T-helper 22 cell (primary cell): ENCODE results near the gene KLHL30.

Experiments used
- DNase-seq: peaks from one replicate; pipeline ENCODE4 v3.0.0-alpha.2; 2020; ENCODE audit warnings: low read depth

The KLHL30 gene

DNA sequence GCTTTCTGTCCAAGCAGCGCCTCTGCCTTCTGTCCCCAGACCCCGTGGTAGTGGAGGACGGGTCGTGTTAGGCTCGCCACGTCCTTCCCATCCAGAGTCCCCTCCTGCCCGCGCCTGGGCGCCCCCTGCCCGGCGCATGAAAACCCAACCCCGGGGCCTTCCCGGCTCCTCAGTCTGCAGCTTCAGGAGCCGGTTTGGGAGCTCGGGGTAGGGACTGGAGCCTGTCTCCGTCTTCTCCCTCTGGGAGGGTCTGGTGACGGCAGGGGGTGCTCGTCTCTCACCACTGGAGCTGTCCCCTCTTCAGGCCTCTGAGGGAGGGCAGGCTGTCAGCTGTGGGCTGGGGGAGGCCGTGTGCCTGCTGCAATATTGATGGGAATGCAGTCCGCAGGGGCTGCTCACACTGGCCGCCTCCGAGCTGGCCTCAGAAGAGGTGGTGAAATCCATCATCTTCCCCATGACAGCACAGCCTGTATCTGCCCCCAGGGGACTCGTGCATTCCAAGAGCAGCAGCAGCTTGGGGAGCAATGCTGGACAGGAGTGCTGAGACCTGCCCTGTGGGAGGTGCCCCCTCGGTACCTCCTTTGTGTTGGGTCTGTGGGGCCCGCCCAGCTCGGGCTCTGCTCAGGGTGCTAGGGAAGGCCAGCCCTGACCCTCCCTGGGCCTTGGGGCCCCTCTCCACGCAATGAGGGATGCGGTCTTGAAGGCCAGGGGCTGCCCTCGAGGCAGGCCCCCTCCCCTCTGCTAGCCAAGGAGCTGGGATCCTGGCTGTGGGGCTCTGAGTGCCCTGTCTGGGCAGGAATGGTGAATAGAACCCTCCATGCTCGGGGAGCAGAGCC, 17.8 kb upstream of the KLHL30 start:
- no peak for DNase-seq

DNA sequence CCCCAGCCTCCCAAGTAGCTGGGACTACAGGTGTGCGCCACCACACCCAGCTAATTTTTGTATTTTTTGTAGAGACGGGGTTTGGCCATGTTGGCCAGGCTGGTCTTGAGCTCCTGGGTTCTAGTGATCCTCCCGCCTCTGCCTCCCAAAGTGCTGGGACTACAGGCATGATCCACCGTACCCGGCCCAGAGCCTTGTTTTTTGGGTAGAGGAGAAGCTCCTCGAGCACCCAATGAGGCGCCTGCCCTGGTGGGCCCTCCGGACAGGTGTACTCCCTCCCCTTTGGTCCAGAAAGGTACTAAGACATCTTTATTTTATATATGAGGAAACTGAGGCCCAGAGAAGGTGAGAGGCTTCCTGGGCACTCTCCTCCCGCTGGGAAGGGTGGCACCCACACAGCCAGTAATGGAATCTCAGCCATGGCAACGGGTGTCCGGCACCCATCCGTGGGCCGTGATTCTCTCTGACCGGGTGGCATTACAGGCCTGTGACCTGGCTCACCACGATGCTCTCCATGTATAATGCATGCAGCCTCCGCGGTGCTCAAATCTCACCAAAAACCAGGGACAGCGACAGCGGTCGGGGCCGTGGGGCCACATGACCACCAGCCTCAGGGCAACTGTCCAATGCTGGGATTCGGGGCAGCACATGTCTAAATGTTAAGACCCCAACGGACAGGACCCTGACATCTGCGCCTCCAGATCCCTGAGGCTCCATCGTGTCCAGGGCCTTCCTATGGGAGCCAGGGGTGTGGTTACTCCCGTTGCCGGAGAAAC, 16.8 kb upstream of the KLHL30 start:
- no peak for DNase-seq

- DNase-seq, result no peak
Observed at GRCh38 chr2:238122287-238123217, 15.9 kb upstream of the KLHL30 start.

DNA sequence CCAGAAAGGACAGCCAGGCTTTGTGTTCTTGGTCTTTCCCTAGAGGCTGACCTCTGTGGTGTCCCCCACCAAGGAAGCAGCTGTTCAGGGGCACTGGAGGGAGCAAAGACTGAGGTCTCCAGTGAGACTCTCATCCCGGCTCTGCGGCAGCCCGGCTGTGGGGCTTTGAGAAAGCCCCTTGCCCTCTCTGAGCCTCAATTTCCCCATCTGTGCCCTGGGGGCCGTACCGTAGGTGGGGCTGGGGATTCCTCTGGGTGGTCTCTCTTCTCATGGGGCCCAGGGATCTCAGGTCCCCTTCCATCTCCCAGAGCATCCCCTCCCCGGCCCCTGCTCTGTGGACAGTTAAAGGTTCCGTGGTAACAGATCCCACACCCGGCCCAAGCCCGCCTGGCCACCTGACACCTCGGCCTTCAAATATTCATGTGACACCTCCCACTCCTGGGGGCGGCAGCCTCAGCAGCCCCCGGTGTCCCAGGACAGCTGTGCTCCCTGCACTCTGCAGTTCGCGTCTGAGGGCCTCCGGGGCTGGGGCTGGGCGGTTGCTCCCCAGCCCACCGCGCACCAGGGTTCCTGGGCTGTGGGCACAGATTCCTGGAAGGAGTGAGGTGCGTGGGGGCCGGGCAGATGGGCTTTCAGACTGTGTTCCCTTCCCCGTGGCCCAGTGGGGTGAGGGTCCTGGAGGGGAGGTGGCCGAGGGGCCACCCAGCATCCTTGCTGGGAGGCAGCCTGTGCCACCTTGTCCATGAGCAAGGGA, 15.1 kb upstream of the KLHL30 start:
- no peak for DNase-seq

DNA sequence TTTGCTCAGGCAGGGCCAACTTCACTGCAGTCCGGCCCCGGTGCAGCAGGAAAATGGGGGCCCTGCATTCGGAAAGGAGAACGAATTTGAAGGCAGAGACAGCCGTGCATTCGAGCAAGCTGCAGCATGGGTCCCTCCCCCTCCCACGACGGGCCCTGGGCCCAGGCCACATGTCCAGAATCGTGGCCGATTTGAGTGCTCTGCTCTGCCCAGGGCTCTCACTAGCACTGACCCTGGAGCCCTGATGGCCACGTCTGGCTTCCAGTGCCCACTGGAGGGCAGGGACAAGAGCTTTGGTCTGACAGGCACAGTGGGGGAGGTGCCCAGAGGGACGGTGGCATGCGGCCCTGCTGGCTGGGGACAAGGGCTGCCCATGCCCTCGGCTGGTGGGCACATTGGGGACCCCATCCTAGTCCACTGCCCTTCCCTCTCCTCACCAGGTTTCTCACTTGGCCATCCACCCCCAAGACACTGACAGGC, 14.4 kb upstream of the KLHL30 start:
- no peak for DNase-seq

GRCh38 chr2:238124488-238125126, 13.9 kb upstream of the KLHL30 start:
- DNase-seq, result no peak

DNA sequence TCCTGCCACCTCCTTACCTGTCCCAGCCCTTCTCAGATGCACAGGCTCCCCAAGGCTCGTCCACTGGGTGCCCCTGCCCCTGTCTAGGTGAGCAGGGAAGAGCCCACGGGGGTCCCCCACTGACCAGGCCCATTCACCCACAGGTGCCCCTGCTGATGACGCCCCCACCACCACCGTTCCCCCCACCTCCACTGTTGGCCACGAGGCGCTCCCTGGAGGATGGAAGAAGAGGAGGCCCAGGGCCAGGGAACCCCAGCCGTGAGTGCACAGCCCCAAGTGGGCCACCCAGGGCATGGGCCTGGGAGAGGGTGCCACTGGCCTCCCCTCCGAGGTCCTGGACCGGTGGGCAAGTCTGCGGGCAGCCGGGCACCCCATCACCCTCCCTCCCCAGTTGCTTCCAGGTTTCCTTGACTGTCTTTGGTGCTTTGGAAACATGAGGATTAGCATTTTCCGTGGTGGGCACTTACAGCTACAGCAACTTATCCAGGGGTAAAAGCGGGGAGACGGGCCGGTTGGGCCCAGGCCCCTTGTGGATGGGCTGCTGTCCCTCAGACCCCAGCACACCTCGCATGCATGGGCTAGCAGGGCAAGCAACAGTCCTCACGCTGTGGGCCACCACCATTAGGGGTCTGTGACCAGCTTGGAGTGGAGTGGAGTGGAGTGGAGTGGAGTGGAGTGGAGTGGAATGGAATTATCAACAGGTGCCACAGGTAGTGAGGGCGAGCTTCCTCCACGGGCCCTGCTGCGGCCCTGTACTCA, 13.2 kb upstream of the KLHL30 start:
- DNase-seq, result no peak

DNA sequence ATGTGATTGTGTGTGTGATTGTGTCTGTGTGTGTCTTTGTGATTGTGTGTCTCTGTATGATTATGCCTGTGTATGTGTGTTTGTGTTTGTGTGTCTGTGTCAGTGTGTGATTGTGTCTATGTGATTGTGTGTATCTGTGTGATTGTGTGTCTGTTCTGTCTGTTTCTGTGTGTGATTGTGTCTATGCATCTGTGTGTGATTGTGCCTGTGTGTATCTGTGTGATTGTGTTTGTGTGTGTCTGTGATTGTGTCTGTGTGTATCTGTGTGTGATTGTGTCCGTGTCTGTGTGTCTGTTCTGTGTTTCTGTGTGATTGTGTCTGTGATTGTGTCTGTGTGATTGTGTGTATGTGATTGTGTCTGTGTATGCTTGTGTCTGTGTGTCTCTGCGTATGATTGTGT, 12.1 kb upstream of the KLHL30 start:
- no peak for DNase-seq

- DNase-seq, result no peak
Observed at GRCh38 chr2:238126775-238127164, 11.7 kb upstream of the KLHL30 start.

- DNase-seq, result no peak
Observed at GRCh38 chr2:238127165-238128060, 11.1 kb upstream of the KLHL30 start.

- no peak for DNase-seq
Observed at GRCh38 chr2:238128061-238128440, 10.4 kb upstream of the KLHL30 start.

GRCh38 chr2:238128534-238129001, 9.9 kb upstream of the KLHL30 start:
- no peak for DNase-seq

DNA sequence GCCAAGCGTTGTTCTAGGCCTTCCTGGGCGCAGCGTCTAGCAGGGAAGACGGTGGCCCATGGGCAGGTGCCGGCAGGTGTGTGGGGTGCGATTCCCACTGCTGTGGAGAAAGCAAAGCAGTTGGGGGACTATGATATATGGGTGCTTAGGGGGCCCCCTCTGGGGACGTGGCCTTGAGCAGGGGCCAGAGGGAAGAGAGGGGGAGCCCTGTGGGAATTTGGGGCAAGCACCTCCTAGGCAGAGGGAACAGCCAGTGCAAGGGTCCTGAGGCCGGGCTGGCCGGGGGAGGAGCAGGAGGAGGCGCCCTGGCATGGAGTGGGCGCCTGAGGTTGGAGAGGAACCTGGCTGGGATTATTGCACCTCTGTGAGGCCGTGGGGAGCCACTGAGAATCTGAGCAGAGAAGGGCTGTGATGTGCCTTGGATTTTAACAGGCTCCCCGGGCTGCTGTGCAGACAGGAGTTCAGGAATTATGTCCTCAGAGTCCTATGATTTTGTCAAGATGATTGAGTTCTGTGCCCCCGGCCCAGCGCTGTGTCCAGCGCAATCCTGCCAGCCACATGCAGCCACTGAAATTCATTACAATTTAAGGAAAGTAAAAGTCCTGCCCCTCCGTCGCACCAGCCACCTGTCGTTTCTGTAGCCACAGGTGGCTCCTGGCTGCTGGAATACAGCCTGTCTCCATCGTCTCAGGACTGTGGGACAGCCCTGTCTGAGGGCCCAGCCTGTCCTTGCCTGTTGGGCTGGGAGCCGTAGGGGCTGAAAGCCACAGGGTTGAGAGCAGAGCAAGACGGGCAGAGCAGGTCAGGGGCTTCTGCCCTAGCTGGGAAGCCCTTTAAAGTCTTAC, 9.1 kb upstream of the KLHL30 start:
- DNase-seq, result no peak

DNA sequence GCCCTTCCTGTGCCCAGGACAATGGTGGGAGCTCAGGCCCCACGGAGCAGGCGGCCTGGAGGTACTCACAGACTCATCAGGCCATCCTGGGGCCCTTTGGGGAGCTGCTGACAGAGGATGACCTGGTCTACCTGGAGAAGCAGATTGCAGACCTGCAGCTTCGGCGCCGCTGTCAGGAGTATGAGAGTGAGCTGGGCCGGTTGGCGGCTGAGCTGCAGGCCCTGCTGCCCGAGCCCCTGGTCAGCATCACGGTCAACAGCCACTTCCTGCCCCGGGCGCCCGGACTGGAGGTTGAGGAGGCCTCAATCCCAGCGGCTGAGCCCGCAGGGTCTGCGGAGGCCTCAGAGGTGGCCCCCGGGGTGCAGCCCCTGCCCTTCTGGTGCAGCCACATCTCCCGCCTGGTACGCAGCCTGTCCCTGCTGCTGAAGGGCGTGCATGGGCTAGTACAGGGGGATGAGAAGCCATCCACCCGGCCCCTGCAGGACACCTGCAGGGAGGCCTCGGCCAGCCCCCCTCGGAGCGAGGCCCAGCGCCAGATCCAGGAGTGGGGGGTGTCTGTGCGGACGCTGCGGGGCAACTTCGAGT, 8.3 kb upstream of the KLHL30 start:
- DNase-seq, result no peak

- DNase-seq, result no peak
Observed at GRCh38 chr2:238130696-238131628, 7.5 kb upstream of the KLHL30 start.

DNA sequence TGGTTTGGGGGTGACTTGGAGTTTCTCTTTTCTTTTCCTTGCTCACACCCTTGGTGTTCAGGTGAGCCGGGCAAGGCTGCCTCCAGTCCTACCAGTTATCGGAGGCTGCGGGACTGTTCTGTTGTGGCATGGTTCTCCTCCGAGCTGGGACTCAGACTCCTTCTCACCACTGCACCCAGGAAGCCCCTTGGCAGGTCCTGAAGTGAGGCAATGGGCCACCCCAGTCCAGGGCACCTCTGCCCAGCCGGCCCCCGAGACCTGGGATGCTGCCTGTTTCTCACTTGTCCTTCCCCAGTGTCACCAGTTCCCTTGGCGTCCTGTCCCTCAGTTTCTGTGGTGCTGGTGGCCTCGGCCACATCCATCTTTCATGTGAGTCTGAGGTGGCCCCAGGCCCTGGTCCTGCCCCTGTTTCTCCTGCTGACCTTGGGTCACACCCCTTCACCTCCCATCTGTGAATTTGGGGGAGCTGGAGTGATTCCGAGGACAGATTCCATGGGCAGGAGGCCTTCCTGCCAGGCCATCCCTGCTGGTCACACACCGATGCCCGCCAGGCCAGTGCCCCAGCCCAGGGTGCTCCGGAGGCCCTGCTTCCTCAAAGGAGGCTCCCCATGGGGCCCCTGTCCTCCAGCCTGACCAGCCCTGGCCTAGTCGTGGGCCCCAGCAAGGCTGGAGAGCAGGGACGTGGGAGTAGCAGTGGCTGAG, 6.6 kb upstream of the KLHL30 start:
- DNase-seq, result no peak
